HG03439 (cell line): Measurements from ENCODE around the gene NDUFC2.
"Not testable (repeated sequence)": the region's sequence is repeated elsewhere in the genome, so short reads cannot be mapped to it uniquely, and the experiment has no call there.

ENCODE experiments used
- ATAC-seq: cut with Tn5 transposase; IDR thresholded peaks from one replicate; pipeline ENCODE4 v1.9.1; 2021; ENCODE audit warnings: mild to moderate bottlenecking, moderate library complexity; ENCODE audit not compliant: unreplicated experiment

Gene NDUFC2

GRCh38 chr11:78032090-78032489 is 47.6 kb downstream of the NDUFC2 start:
- ATAC-seq: no peak

GRCh38 chr11:78031629-78032028 is 48.0 kb downstream of the NDUFC2 start:
- no peak for ATAC-seq

GRCh38 chr11:78030429-78031325 is 49.0 kb downstream of the NDUFC2 start:
- ATAC-seq: no peak

GRCh38 chr11:78028423-78028822 is 51.2 kb downstream of the NDUFC2 start:
- ATAC-seq: not testable (repeated sequence)

GRCh38 chr11:78027759-78028158 is 51.9 kb downstream of the NDUFC2 start:
- ATAC-seq: no peak

GRCh38 chr11:78025378-78025777 is 54.3 kb downstream of the NDUFC2 start:
- no peak for ATAC-seq

- ATAC-seq: no peak
These were observed 56.2 kb downstream of the NDUFC2 start for GRCh38 chr11:78023426-78023825.

- ATAC-seq: no peak
These were observed 57.0 kb downstream of the NDUFC2 start, which contains the start of gene KCTD14 for GRCh38 chr11:78022397-78023396. Gene KCTD14 (minus strand): TSS chr11:78023276. CDS start chr11:78023249, 27 bp downstream.

GRCh38 chr11:78021611-78022010 is 58.1 kb downstream of the NDUFC2 start:
- no peak for ATAC-seq

- no peak for ATAC-seq
These were observed 59.4 kb downstream of the NDUFC2 start for GRCh38 chr11:78020246-78020645.

GRCh38 chr11:78019808-78020207 is 59.9 kb downstream of the NDUFC2 start:
- no peak for ATAC-seq
